C4-2B (cell line): ENCODE measurements around the gene FFAR2.

Experiments
- ZFX ChIP-seq: fragments of 450-650 bp; IDR thresholded peaks from 2 replicates; pipeline ENCODE4 v1.6.1; 2017
- TF ChIP-seq, protein P1 (sequence below): fragments of 450-650 bp; conservative IDR thresholded peaks from 2 replicates; pipeline ENCODE4 v1.5.1; 2017; ENCODE audit warnings: mild to moderate bottlenecking

DNA sequence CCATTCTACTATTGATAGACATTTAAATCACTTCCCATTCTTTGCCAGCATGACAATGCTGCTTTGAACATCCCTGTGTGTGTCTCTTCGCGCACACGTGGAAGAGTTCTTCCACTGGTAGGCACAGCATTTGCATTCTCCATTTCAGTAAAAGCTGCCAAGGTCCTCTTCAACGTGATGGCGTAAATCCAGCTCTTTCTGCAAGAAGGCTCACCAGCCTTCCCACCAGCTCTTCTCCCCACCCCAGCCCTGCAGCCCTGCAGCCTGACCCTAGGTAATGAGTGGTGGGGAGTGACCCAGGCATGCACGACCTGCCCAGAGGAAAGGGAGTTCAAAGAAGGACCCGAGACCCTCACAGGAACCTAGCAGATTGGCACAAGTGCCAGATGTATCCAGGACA, 31.7 kb upstream of the FFAR2 start:
- TF ChIP-seq, protein P1, sequence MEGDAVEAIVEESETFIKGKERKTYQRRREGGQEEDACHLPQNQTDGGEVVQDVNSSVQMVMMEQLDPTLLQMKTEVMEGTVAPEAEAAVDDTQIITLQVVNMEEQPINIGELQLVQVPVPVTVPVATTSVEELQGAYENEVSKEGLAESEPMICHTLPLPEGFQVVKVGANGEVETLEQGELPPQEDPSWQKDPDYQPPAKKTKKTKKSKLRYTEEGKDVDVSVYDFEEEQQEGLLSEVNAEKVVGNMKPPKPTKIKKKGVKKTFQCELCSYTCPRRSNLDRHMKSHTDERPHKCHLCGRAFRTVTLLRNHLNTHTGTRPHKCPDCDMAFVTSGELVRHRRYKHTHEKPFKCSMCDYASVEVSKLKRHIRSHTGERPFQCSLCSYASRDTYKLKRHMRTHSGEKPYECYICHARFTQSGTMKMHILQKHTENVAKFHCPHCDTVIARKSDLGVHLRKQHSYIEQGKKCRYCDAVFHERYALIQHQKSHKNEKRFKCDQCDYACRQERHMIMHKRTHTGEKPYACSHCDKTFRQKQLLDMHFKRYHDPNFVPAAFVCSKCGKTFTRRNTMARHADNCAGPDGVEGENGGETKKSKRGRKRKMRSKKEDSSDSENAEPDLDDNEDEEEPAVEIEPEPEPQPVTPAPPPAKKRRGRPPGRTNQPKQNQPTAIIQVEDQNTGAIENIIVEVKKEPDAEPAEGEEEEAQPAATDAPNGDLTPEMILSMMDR, result no peak
- no peak for TF ChIP-seq ZFX
